GM06990 (cell line): Measurements from ENCODE around the gene CMSS1.

Source experiments
- DNase-seq: peaks from one replicate; pipeline ENCODE4 v3.0.0-alpha.2; 2011; ENCODE audit not compliant: insufficient read length; ENCODE audit errors: extremely low read depth
- H3K27me3 ChIP-seq: replicated peaks from 2 replicates; pipeline ENCODE4 v1.6.0; 2011; ENCODE audit warnings: low read length; ENCODE audit not compliant: control insufficient read depth, insufficient read depth
- H3K36me3 ChIP-seq: 2 replicates; pipeline ENCODE4 v1.5.1; 2011; ENCODE audit warnings: low read length; ENCODE audit not compliant: control insufficient read depth, insufficient read depth
- H3K4me3 ChIP-seq: replicated peaks from 2 replicates; pipeline ENCODE4 v1.5.1; 2011; ENCODE audit warnings: low read depth, mild to moderate bottlenecking, control low read depth, low read length
- CTCF ChIP-seq: IDR thresholded peaks from 2 replicates; pipeline ENCODE4 v1.5.1; 2011; ENCODE audit warnings: low read length, control low read depth, mild to moderate bottlenecking, inconsistent platforms; ENCODE audit not compliant: insufficient read depth, poor library complexity, severe bottlenecking

CMSS1 gene

GRCh38 chr3:100122321-100122720, 304.7 kb downstream of the CMSS1 start:
- Histone ChIP-seq H3K27me3 (no peaks in the 10 kb centered on the region), H3K4me3 (no peak overlapping the region), H3K36me3 (no peaks in the 10 kb centered on the region)
- TF ChIP-seq CTCF = no peak
- DNase-seq = no peak

GRCh38 chr3:100123112-100123511, 305.4 kb downstream of the CMSS1 start:
- no peak for TF ChIP-seq CTCF
- no peaks in the 10 kb centered on the region for H3K27me3 ChIP-seq

GRCh38 chr3:100124201-100124761, 306.6 kb downstream of the CMSS1 start:
- no peak for DNase-seq
- Histone ChIP-seq H3K27me3 (no peaks in the 10 kb centered on the region), H3K4me3 (no peak overlapping the region), H3K36me3 (no peaks in the 10 kb centered on the region)
- TF ChIP-seq CTCF = no peak

More at GRCh38 chr3:100123112-100123511, 305.4 kb downstream of the CMSS1 start:
- Histone ChIP-seq H3K36me3 (no peaks in the 10 kb centered on the region), H3K4me3 (no peak overlapping the region)
- no peak for DNase-seq

GRCh38 chr3:100125161-100125938, 307.7 kb downstream of the CMSS1 start:
- DNase-seq = no peak
- no peak overlapping the region for H3K4me3 ChIP-seq
- TF ChIP-seq CTCF = no peak
- H3K27me3 ChIP-seq = no peaks in the 10 kb centered on the region
- no peaks in the 10 kb centered on the region for H3K36me3 ChIP-seq

- H3K27me3 ChIP-seq = no peaks in the 10 kb centered on the region
- H3K4me3 ChIP-seq = no peak overlapping the region
- H3K36me3 ChIP-seq = no peaks in the 10 kb centered on the region
- no peak for DNase-seq
- no peak for TF ChIP-seq CTCF
Measured at GRCh38 chr3:100127792-100128191, 310.1 kb downstream of the CMSS1 start.
